Left colon (tissue), 2 donors: ENCODE results near the gene BCL7C. TPM values are rescaled to one million over a fixed set of nuclear protein-coding genes. Genes with fewer than 3 reads are reported as not detected.
A peak's percentile ranks its signal among the peaks of the same experiment; 100 is the strongest.
"Not testable (repeated sequence)": the region's sequence is repeated elsewhere in the genome, so short reads cannot be mapped to it uniquely, and the experiment has no call there.

Experiments
- ATAC-seq: fragments of 200-7000 bp; cut with Tn5 transposase; one replicate; pipeline ENCODE4 v1.9.1; 2020; ENCODE audit warnings: mild to moderate bottlenecking, moderate library complexity
- DNase-seq, 2 donors: peaks; one replicate each; pipeline ENCODE4 v3.0.0-alpha.2; 2020
- intact Hi-C, 2 donors: fragments of 100-400 bp; cut with DNase I in 1 of 2; cut with micrococcal nuclease in 1 of 2; formaldehyde crosslinking; loops; one replicate each; pipeline versions ENCODE4 v1.11.2 to v1.14.0; 2022; cut with DNase I, micrococcal nuclease
- long read RNA-seq: library from polyadenylated mRNA; unstranded; transcript quantifications from one replicate; pipeline ENCODE4 v2.0.0, GENCODE V29; 2021
- total RNA-seq, 2 donors: library from RNA; stranded (reverse); fragmentation: NEBNext Ultra II Directional; extraction: Animal tissue kit (Norgen Biotek cat#: 25700); gene quantifications; one replicate each; pipeline ENCODE4 v1.2.1, GENCODE V29; 2021
- donor health status: DM: no; HTN: no; CAD: no.
- donor health status: DM: yes; HTN: yes; CAD: no.

Gene BCL7C
- 10 to 100 TPM; 22.3 to 23.5 TPM for total RNA-seq
- long read RNA-seq, transcript BCL7C-201 (6 exons, 1,740 nt), result major isoform, 23 of 38 reads
- long read RNA-seq, transcript BCL7C-203 (6 exons, 1,603 nt), result minor isoform, 8 of 38 reads
- long read RNA-seq, partial matches to known transcripts, result 1 of 38 reads
- long read RNA-seq, other reads (novel, unspliced or antisense), result 6 of 38 reads

DNA sequence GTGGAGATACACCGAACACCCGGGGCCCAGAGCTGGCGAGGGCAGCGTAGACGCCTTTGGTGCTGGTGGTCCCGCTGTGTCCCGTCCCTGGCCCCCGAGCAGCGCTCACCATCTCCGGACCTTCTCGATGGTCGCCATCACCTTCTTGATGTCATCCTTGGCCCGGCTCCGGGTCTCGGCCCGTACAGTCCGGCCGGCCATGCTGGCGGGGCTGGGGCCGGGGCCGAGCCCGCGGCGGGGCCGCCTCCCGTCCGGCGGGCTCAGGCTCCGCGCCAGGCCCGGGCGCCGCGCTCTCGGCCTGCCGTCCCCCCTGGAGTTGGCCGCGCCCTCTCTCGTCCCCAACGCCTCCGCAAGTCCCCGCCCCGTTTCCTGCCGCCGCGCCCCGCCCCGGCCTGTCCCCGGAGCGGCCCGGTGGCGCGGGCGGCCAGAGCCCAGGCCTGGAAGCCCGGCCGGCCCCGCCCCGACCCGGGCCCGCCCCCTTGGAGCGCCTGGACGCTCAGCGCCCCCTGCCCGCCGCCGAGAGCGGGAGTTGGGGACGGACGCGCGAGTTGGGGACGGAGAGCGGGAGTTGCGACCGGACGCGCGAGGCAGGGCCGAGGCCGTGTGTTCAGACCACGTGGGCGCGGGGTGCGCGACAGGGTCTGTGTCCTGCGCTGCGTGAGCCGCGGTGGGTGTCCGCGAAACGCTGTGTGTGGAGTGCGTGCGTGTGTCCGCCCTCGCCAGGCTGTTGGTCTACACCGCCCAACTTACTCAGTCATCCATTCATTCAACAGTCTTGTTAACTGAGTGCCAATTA lies at the start of gene BCL7C:
BCL7C (minus strand) TSS at position 334 of the 796 bp plus-strand sequence; CDS start at position 201, 133 bp downstream.
- DNase-seq (peak; percentile 95 to 97), ATAC-seq (peak; percentile 89)
- intact Hi-C loops, result no loop called here

DNA sequence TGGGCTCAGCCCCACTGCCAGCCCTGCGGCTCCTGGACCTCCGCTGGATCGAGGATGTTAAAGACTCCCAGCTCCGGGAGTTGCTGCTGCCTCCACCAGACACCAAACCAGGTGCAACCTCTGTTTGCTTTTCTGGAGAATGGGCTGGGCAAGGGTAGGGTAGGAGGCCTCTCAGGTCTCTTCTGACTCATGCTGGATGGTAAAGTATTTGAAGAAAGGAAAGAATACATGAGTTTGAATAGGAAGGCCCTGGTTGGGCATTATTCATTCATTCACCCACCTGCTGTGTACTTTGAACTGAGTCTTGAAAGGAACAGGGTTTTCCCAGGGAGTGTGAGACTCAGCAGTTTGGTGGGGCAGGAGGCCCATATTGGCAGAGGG lies 48.5 kb upstream of the BCL7C start:
- intact Hi-C loops, result no loop called here
- DNase-seq (no peak), ATAC-seq (peak; percentile 59)

DNA sequence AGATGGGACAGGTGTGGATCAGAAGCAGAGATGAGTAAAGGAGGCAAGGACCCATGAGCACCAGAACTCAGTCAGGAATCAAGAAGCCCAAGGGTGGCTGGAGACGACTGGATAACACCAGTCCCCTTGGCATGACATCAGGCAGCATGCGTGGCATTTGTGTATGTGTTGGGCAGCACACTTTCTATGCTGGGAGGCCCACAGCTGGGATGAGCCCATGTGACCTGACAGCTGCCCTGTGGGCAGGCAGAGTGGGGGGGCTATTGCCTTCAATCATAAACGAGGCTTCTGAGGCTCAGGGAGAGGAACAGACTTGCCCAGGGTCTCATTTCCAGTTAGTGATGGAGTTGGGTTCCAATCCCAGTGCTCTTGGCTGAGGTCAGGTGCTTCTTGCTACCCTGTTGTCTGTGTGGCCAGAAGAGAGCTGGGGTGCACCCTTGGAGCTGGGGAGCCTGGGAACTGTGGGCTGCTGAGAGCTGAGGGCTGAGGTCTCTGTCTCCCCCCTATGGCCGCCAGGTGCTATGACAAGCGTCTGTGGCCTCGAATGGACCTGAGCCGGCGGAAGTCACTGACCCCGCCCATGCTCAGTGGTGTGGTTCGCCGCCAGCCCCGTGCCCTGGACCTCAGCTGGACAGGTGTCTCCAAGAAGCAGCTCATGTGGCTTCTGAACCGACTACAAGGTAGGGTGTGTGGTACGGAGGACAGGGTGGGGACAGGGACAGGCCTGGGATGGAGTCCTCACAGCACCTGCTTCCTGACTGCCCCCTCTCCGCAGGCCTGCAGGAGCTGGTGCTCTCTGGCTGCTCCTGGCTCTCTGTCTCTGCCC lies 47.9 kb upstream of the BCL7C start:
- intact Hi-C loops, result no loop called here
- DNase-seq, result peak; percentile 83 to 84
- peak; percentile 91 for ATAC-seq

DNA sequence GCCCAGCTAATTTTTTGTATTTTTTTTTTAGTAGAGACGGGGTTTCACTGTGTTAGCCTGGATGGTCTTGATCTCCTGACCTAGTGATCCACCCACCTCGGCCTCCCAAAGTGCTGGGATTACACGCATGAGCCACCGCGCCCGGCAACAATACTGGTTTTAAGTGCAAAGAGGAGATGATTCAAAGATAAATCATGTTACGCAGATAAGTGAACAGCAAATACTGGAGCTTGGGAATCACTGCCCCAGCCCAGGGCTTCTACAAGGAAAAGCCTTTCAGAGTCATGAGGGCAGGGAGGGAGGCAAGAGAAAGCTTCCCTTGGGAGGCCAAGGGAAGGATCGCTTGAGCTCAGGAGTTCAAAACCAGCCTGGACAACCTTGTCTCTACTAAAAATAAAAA lies 45.7 kb upstream of the BCL7C start:
- DNase-seq, intact Hi-C loops, ATAC-seq: not testable (repeated sequence)

DNA sequence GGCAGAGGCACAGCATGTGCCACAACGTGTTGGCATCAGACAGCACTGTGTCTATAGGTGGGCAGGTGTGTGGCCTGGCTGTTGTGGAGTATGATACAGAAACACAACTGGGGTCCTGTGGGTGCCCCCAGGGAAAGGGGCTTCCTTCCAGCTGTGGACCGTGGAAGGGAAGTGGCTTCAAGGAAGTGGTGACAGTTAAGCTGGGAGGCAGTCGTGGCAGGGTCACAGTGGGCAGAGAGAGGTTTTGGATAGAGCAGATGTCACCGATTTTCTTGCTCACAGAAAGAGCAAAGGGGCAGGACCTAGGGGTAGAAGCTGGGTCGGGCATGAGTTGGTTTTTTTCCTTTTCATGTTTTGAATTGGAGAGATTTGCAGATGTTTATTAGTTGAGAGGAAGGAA lies 43.8 kb upstream of the BCL7C start:
- ATAC-seq, result no peak
- intact Hi-C loops, result no loop called here

DNA sequence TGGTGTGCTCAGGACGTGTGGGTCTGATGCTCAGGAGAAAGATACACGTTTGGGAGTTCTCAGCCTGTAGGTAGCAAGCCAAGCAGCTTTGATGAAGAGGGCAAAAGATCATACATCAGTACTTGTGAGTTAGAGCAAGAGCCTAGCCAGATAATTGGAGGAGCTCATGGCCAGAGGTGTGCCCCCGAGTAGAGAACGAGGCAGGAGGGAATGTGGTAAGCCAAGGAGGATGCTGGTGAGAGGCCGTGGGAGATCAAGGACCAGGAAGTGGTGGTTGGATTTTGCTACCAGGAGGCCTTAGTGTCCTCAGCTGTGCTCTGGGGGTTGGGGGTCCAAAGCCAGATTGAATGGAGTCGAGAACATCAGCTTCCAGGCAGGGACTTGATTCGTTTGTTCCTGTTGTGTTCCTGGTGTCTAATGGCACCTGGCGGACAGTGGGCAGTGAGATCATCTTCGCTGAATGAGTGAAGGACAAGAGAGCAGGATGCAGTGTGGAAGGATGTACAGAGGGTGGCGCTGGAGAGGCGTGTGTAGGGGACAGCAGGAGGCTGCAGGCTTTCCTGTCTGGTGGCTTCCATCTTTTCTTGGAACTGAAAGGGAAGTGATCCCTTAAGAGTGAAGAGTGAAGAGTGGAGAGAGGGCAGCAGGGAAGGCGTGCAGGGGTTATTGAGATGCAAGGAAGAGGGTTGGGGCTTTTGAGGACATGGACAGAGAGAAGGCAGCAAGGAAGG lies 41.1 kb upstream of the BCL7C start:
- ATAC-seq (peak; percentile 62), DNase-seq (no peak)
- intact Hi-C loops, result no loop called here

More for the DNA sequence above, 43.8 kb upstream of the BCL7C start:
- no peak for DNase-seq

DNA sequence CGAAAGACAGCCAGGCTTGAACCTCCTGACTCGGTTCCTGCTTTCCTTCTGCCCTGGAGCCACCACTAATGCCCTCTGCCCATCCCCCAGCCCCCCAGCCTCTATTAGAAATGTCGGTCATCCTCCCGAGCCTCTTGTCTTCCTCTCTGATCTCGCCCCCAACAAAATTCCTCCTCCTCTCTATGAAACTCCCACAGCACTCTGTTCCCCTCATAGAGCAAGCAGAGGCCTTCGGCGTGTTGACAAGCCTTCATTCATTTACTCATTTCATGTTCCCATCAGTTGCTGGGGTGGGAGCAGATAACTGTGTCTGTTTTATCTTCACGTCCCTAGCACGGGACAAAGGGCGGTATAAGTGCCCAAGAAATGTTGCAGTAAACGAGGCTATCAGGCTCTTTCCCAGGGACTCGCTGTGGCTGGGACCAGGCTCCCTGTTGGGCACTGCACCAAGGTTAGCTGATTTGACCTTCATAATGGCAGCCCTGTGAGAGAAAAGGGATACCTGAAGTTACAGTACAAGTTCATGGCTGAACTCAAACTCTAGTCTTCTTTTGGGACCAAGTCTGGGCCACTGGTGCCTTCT lies 37.3 kb upstream of the BCL7C start:
- ATAC-seq, result no peak
- intact Hi-C loops, result no loop called here
- DNase-seq, result no peak

DNA sequence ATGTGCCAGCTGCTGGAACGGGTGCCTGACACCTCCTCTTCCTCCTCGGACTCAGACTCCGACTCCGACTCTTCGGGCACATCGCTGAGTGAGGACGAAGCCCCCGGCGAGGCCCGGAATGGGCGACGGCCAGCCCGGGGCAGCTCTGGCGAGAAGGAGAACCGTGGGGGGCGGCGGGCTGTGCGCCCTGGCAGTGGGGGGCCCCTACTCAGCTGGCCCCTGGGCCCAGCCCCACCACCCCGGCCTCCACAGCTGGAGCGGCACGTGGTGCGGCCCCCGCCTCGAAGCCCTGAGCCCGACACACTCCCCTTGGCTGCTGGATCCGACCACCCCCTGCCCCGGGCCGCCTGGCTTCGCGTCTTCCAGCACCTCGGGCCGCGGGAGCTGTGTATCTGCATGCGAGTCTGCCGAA lies 36.3 kb upstream of the BCL7C start:
- no peak for ATAC-seq
- DNase-seq, result no peak
- intact Hi-C loops, result no loop called here

DNA sequence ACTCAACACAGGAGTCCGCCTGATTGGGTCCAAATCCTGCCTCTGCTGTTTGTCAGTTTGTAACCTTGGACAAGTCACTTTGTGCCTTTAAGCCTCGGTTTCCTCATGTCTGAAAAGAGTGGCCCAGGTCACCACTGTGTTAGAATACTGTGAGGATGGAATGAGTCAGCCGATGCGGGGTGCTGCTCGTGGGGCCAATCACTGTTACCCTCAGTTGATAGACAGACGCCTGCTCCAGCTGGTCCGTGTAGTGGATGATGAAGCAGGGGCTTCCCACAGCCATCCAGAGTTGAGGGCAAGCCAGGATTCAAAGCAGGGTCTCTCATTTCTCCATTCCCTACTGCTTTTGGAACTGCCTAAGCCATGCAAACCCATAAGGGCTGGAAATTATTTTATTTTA lies 35.3 kb upstream of the BCL7C start:
- DNase-seq (no peak), ATAC-seq (no peak)
- intact Hi-C loops, result no loop called here

DNA sequence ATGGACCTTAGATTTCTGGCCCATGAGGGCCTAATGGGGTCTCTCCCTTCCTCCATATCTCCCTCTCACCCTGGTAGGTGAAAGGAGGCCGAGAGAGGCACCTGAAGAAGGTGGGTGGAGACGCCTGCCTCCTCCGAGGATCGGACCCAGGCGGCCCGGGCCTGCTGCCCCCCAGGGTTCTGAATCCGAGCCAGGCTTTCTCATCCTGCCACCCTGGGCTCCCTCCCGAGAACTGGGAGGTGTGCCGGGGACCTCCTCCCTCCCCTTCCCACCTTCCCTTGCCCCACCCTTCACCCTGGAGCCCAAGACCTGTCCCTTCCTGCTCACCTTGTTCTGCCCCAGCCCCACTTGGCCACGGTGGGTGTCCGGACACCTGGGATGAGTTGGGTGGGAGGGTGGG lies 34.5 kb upstream of the BCL7C start:
- ATAC-seq (no peak), DNase-seq (no peak)
- intact Hi-C loops, result no loop called here

DNA sequence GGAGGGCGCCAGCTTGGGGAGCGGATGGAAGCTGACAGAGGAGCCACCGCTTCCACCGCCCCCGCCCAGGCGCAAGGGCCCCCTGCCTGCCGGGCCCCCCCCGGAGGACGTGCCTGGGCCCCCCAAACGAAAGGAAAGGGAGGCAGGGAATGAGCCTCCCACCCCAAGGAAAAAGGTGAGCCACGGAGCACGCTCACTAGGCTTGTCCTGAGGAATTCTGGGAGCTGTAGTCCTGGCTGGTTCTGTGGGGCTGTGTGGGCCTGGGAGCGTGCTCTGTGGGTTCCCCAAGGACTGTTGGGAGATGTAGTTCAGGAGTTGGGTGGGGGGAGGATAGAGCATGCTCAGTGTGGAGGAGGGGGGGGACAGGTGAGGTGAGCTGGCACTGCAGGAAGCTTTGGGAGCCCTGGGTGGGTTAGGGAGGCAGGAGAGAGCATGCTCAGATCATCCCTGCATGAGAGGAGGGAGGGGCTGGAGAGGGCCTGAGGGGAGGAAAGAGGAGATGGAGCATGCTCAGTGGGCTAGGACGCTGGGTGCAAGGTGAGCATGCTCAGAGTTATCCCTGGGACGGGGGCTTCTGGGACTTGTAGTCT lies 34.0 kb upstream of the BCL7C start:
- intact Hi-C loops, result no loop called here
- no peak for ATAC-seq
- DNase-seq, result peak in 1 of 2 donors; percentile 47

DNA sequence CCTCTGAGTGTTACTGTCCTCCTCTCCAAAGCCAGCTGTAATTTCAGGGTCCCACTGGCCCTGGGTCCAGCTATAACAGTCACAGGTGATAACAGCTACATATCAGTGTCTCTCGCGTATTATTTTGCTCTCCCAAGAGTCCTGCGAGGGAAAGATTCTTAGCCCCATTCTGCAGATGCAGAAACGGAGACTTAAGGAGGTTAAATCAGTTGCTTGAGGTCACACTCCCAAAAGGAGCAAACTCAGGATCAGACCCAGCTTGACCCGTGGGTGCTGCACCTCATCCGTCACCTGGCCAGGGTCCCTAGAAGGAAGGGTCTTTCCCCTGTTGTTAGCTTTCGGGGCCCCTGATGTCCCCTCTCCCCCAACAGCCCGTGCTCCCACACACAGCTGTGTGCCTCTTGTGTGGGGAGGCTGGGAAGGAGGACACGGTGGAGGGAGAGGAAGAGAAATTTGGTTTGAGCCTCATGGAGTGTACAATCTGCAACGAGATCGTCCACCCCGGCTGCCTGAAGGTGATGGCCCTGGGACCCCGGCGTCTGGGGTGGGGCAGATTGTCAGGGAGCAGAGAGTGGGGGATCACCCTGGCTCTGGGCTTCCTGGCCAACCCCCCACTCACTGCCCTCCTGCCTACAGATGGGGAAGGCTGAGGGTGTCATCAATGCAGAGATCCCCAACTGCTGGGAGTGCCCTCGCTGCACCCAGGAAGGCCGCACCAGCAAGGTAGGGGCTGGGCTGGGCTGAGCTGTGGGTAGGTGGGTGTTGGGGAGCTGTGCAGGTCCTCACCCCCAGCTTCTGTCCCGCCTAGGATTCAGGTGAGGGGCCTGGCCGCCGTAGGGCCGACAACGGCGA lies 33.3 kb upstream of the BCL7C start:
- intact Hi-C loops, result no loop called here
- DNase-seq (no peak), ATAC-seq (no peak)

DNA sequence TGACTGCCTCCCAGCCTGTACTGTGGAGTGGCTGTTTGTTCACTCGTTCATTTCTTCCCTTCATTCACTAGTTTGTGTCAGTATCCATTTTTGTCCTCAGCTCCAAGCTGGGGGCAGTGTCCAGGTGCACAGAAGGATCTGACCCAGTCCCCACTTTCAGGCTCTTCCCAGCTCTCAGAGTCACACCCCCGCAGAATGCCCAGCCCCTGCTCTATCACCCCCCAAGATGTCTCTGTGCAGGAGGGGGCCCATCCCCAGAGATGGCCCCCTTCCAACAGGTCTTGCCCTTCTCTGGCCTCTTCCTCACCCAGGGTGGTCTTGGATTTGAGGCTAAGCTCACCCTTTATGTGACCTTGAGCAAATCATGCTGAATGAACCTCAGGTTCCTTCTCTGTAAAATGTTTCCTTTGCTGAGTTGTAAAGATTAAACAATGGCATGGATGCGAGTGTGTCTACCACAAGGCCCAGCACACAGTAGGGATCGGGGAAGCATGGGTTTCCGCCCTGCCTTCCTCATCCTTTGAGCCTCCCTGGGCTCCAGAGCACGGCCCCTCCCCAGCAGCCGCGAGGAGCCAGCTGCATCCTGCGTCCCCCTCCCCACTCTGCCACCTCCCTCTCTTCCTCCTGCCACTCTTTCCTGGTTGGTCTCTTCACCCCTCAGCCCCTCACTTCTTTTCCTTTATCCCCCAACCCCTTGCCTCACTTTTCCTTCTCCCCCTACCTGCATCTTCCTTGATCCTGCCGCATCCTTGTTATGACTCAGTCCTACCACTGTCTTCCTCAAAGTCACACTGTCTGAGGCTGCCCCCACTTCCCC lies 32.3 kb upstream of the BCL7C start:
- DNase-seq (no peak), ATAC-seq (no peak)
- intact Hi-C loops, result no loop called here

DNA sequence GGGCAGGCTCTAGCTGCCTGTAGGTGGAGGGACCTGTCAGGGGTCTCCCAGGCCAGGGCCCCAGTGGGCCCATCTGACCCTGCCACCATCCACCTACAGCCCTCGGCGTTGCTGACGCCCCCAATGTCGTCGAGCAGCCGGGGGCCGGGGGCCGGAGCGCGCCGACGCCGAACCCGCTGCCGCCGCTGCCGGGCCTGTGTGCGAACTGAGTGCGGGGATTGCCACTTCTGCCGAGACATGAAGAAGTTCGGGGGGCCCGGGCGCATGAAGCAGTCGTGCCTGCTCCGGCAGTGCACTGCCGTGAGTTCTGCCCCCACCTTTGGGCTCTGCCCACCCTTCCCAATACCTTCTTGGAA lies 31.7 kb upstream of the BCL7C start:
- ATAC-seq, result no peak
- intact Hi-C loops, result no loop called here
- no peak for DNase-seq

DNA sequence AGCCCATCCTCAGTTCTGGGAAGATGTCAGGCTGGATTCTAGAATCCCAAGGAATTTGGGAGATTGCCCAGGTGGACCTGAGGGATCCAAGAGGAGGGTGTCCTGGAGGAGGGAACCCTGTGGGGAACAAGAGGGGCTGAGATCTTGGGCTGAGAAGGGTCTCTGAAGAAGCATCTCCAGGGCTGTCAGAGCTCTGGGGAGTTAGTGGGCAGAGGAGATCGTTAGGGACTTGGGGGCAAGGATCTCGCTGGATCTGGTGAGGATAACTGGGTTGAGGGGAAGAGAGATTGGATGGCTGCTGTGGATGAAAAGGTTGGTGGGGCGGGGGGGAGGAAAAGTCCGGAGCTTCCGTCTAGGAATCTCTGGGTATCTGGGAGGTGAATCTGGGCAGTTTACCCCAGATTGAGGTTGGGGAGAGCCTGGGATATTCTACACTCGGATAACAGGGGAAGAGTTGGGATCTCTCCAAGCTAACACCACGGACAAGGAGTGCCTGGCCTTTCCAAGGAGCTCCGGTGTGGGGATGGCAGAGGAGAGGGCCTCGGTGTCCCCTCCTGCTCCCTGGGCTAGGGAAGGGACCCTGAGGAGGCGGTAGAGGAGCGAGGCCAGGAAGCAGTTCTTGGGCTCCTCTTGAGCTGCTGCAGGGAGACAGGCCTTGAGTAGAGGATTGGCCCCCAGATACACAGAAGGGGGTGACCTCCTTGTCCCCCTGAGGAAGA lies 31.2 kb upstream of the BCL7C start:
- intact Hi-C loops, result loop anchor here in 1 of 2 donors (5.0 kb wide), 1 partner anchor 83 kb away; no protein-coding TSS in a partner anchor
- no peak for DNase-seq
- no peak for ATAC-seq
